Thoracic aorta (tissue), 2 donors: ENCODE measurements around the gene TACC2. TPM values are rescaled to one million over a fixed set of nuclear protein-coding genes. Genes with fewer than 3 reads are reported as not detected.

ENCODE experiments used
- ATAC-seq: fragments of 150-250 bp; one replicate; pipeline ENCODE4 v1.8.0; 2017; ENCODE audit warnings: low read depth; ENCODE audit not compliant: insufficient number of reproducible peaks, low FRiP score
- DNase-seq: peaks from one replicate; pipeline ENCODE4 v3.0.0-alpha.2; 2020; ENCODE audit warnings: low spot score
- H3K27ac ChIP-seq, 2 donors: fragments of 200-600 bp; sonication (generic); 1 replicate in 1 of 2; 2 replicates in 1 of 2; pipeline ENCODE4 v1.5.1; 2016; ENCODE audit warnings: mild to moderate bottlenecking in 2 of 2, moderate library complexity in 2 of 2
- H3K27me3 ChIP-seq: fragments of 200-600 bp; sonication (generic); replicated peaks from 2 replicates; pipeline ENCODE4 v1.6.0; 2016; ENCODE audit warnings: mild to moderate bottlenecking; ENCODE audit not compliant: insufficient read depth
- H3K36me3 ChIP-seq: fragments of 200-600 bp; sonication (generic); one replicate; pipeline ENCODE4 v1.5.1; 2016
- H3K4me1 ChIP-seq, 2 donors: fragments of 200-600 bp; sonication (generic); 1 replicate in 1 of 2; 2 replicates in 1 of 2; pipeline versions ENCODE4 v1.5.1 to v1.6.0; 2016; ENCODE audit warnings: low read depth in 2 of 2, mild to moderate bottlenecking in 1 of 2; ENCODE audit not compliant: control insufficient read depth in 1 of 2
- H3K4me3 ChIP-seq: fragments of 200-600 bp; sonication (generic); 2 replicates; pipeline ENCODE4 v1.5.1; 2016; ENCODE audit warnings: mild to moderate bottlenecking
- H3K9me3 ChIP-seq: fragments of 200-600 bp; sonication (generic); 2 replicates; pipeline ENCODE4 v1.5.1; 2016
- CTCF ChIP-seq: fragments of 200-600 bp; sonication (generic); IDR thresholded peaks from one replicate; pipeline ENCODE4 v1.5.1; 2019; ENCODE audit warnings: antibody characterized with exemption
- total RNA-seq, 2 donors: library from RNA; depleted of rRNA; stranded (reverse); fragments of >200 nt; gene quantifications; one replicate each; pipeline versions ENCODE4 v1.1.0 to v1.2.3, GENCODE V29; 2016

TACC2 gene
- total RNA-seq, 2 donors from 2014 or later, result 52.1 to 71.0 TPM

- no peaks in the 10 kb centered on the region for H3K4me1 ChIP-seq
- H3K4me3 ChIP-seq, result no peak overlapping the region
- no peak overlapping the region for H3K27ac ChIP-seq
- H3K9me3 ChIP-seq, result no peaks in the 10 kb centered on the region
- TF ChIP-seq CTCF, result no peak
- DNase-seq (no peak), ATAC-seq (no peak)
- no peaks in the 10 kb centered on the region for H3K27me3 ChIP-seq
- H3K36me3 ChIP-seq, result peaks cover 19% of the 10 kb centered on the region
These were observed 217.6 kb downstream of the TACC2 start for GRCh38 chr10:122206471-122207065.

- ATAC-seq (no peak), DNase-seq (no peak)
- Histone ChIP-seq H3K36me3 (peaks cover 20% of the 10 kb centered on the region), H3K9me3 (no peaks in the 10 kb centered on the region), H3K4me1 (no peaks in the 10 kb centered on the region), H3K27ac (no peak overlapping the region), H3K27me3 (no peaks in the 10 kb centered on the region), H3K4me3 (no peak overlapping the region)
- TF ChIP-seq CTCF, result no peak
These were observed 218.2 kb downstream of the TACC2 start for GRCh38 chr10:122207163-122207562.

- Histone ChIP-seq H3K27me3 (no peaks in the 10 kb centered on the region), H3K4me3 (no peak overlapping the region), H3K9me3 (no peaks in the 10 kb centered on the region), H3K27ac (no peak overlapping the region), H3K4me1 (no peaks in the 10 kb centered on the region), H3K36me3 (peaks cover 24% of the 10 kb centered on the region)
- no peak for ATAC-seq
- DNase-seq, result no peak
- no peak for TF ChIP-seq CTCF
These were observed 218.6 kb downstream of the TACC2 start for GRCh38 chr10:122207596-122207995.

- no peaks in the 10 kb centered on the region for H3K27me3 ChIP-seq
- H3K4me3 ChIP-seq, result no peak overlapping the region
- no peak overlapping the region for H3K27ac ChIP-seq
- H3K4me1 ChIP-seq, result no peaks in the 10 kb centered on the region
- no peak for TF ChIP-seq CTCF
- ATAC-seq, result no peak
- H3K36me3 ChIP-seq, result peaks cover 24% of the 10 kb centered on the region
- H3K9me3 ChIP-seq, result no peaks in the 10 kb centered on the region
- no peak for DNase-seq
These were observed 219.8 kb downstream of the TACC2 start for GRCh38 chr10:122208571-122209430.

- H3K4me3 ChIP-seq, result no peak overlapping the region
- H3K4me1 ChIP-seq, result no peaks in the 10 kb centered on the region
- ATAC-seq (no peak), DNase-seq (no peak)
- H3K27ac ChIP-seq, result no peak overlapping the region
- H3K36me3 ChIP-seq, result peaks cover 24% of the 10 kb centered on the region
- H3K27me3 ChIP-seq, result no peaks in the 10 kb centered on the region
- no peaks in the 10 kb centered on the region for H3K9me3 ChIP-seq
- no peak for TF ChIP-seq CTCF
These were observed 221.7 kb downstream of the TACC2 start for GRCh38 chr10:122210481-122211265.
